Measurements from ENCODE around the gene HFE. TPM values are rescaled to one million over a fixed set of nuclear protein-coding genes. Genes with fewer than 3 reads are reported as not detected.
"Not testable (repeated sequence)": the region's sequence is repeated elsewhere in the genome, so short reads cannot be mapped to it uniquely, and the experiment has no call there.

HFE gene
- total RNA-seq, 1 experiment from 2014 or later = 2.8 TPM

GRCh38 chr6:26113570-26113969 is 26.3 kb downstream of the HFE start:
- CTCF ChIA-PET = no interaction called here
- no peaks in the 10 kb centered on the region for H3K27me3 Mint-ChIP-seq (ENCODE audit: insufficient read depth, unreplicated experiment)
- POLR2A ChIA-PET = interaction anchor here (0.8 to 6.2 kb wide), 6 partner anchors 9 to 88 kb away, joined by 3 to 32 read pairs (median 9); a partner anchor contains a TSS
- H3K4me1 Mint-ChIP-seq (ENCODE audit: insufficient read depth, unreplicated experiment) = no peaks in the 10 kb centered on the region
- H3K9me3 Mint-ChIP-seq (ENCODE audit: unreplicated experiment) = no peaks in the 10 kb centered on the region
- no peaks in the 10 kb centered on the region for H3K36me3 Mint-ChIP-seq (ENCODE audit: insufficient read depth, unreplicated experiment)
- intact Hi-C loops (cut with micrococcal nuclease) = no loop called here
- no TSS peak for BruUV-seq (replicated peaks)
- no peak for TF ChIP-seq CTCF (IDR thresholded peaks at IDR 0.05; ENCODE audit: unreplicated experiment)
- H3K27ac Mint-ChIP-seq (ENCODE audit: low read depth, unreplicated experiment) = no peak overlapping the region
- no peak for DNase-seq (ENCODE audit: unreplicated experiment)
- H3K4me3 Mint-ChIP-seq (ENCODE audit: unreplicated experiment) = no peak overlapping the region

GRCh38 chr6:26115226-26115625 is 28.0 kb downstream of the HFE start:
- Mint-ChIP-seq H3K27ac (ENCODE audit: low read depth, unreplicated experiment) (no peak overlapping the region), H3K9me3 (ENCODE audit: unreplicated experiment) (no peaks in the 10 kb centered on the region), H3K4me3 (ENCODE audit: unreplicated experiment) (no peak overlapping the region), H3K4me1 (ENCODE audit: insufficient read depth, unreplicated experiment) (no peaks in the 10 kb centered on the region), H3K36me3 (ENCODE audit: insufficient read depth, unreplicated experiment) (no peaks in the 10 kb centered on the region), H3K27me3 (ENCODE audit: insufficient read depth, unreplicated experiment) (no peaks in the 10 kb centered on the region)
- intact Hi-C loops (cut with micrococcal nuclease) = no loop called here
- CTCF ChIA-PET = interaction anchor here (0.7 kb wide), 1 partner anchor 15 kb away, joined by 4 read pairs; no protein-coding TSS in a partner anchor
- POLR2A ChIA-PET = interaction anchor here (0.6 to 6.2 kb wide), 10 partner anchors 8 to 1780 kb away, joined by 3 to 32 read pairs (median 6); a partner anchor contains a TSS
- no peak for DNase-seq (ENCODE audit: unreplicated experiment)
- no peak for TF ChIP-seq CTCF (IDR thresholded peaks at IDR 0.05; ENCODE audit: unreplicated experiment)
- no TSS peak for BruUV-seq (replicated peaks)

- H3K27me3 Mint-ChIP-seq (ENCODE audit: insufficient read depth, unreplicated experiment) = no peaks in the 10 kb centered on the region
- peaks cover 3% of the 10 kb centered on the region for H3K4me1 Mint-ChIP-seq (ENCODE audit: insufficient read depth, unreplicated experiment)
- CTCF ChIA-PET = no interaction called here
- no peak for DNase-seq (ENCODE audit: unreplicated experiment)
- no peak for TF ChIP-seq CTCF (IDR thresholded peaks at IDR 0.05; ENCODE audit: unreplicated experiment)
- H3K4me3 Mint-ChIP-seq (ENCODE audit: unreplicated experiment) = no peak overlapping the region
- no peaks in the 10 kb centered on the region for H3K36me3 Mint-ChIP-seq (ENCODE audit: insufficient read depth, unreplicated experiment)
- POLR2A ChIA-PET = interaction anchor here (1.0 to 6.2 kb wide), 4 partner anchors 10 to 89 kb away, joined by 4 to 32 read pairs (median 6); a partner anchor contains a TSS
- no peak overlapping the region for H3K27ac Mint-ChIP-seq (ENCODE audit: low read depth, unreplicated experiment)
- intact Hi-C loops (cut with micrococcal nuclease) = no loop called here
- no peaks in the 10 kb centered on the region for H3K9me3 Mint-ChIP-seq (ENCODE audit: unreplicated experiment)
- BruUV-seq (replicated peaks) = no TSS peak
These were observed 29.0 kb downstream of the HFE start for GRCh38 chr6:26116267-26116666.

- ChIA-PET CTCF (interaction anchor here (1.1 kb wide), 1 partner anchor 15 kb away, joined by 3 read pairs; no protein-coding TSS in a partner anchor), POLR2A (interaction anchor here (0.5 to 3.2 kb wide), 33 partner anchors 9 to 1746 kb away, joined by 3 to 86 read pairs (median 5); partner anchors contain the start of gene HFE)
- peak; percentile 84 for DNase-seq (ENCODE audit: unreplicated experiment)
- no TSS peak for BruUV-seq (replicated peaks)
- intact Hi-C loops (cut with micrococcal nuclease) = no loop called here
- Mint-ChIP-seq H3K4me3 (ENCODE audit: unreplicated experiment) (no peak overlapping the region), H3K27ac (ENCODE audit: low read depth, unreplicated experiment) (no peak overlapping the region), H3K9me3 (ENCODE audit: unreplicated experiment) (no peaks in the 10 kb centered on the region), H3K27me3 (ENCODE audit: insufficient read depth, unreplicated experiment) (no peaks in the 10 kb centered on the region), H3K36me3 (ENCODE audit: insufficient read depth, unreplicated experiment) (peaks cover 16% of the 10 kb centered on the region), H3K4me1 (ENCODE audit: insufficient read depth, unreplicated experiment) (peaks cover 12% of the 10 kb centered on the region)
- no peak for TF ChIP-seq CTCF (IDR thresholded peaks at IDR 0.05; ENCODE audit: unreplicated experiment)
These were observed 31.8 kb downstream of the HFE start for GRCh38 chr6:26118999-26119398.

GRCh38 chr6:26120115-26120514 is 32.9 kb downstream of the HFE start:
- POLR2A ChIA-PET = interaction anchor here (0.7 to 3.2 kb wide), 26 partner anchors 8 to 1745 kb away, joined by 3 to 86 read pairs (median 6); partner anchors contain the start of gene HFE
- Mint-ChIP-seq H3K36me3 (ENCODE audit: insufficient read depth, unreplicated experiment) (peaks cover 28% of the 10 kb centered on the region), H3K4me1 (ENCODE audit: insufficient read depth, unreplicated experiment) (peaks cover 12% of the 10 kb centered on the region)
- H3K27me3 Mint-ChIP-seq (ENCODE audit: insufficient read depth, unreplicated experiment); intact Hi-C loops (cut with micrococcal nuclease); BruUV-seq (replicated peaks); H3K4me3 Mint-ChIP-seq (ENCODE audit: unreplicated experiment); H3K27ac Mint-ChIP-seq (ENCODE audit: low read depth, unreplicated experiment); CTCF ChIA-PET; DNase-seq (ENCODE audit: unreplicated experiment); H3K9me3 Mint-ChIP-seq (ENCODE audit: unreplicated experiment): not testable (repeated sequence)

Measured in MCF 10A (cell line).